K562 (cell line): ENCODE results near the gene ZMPSTE24. TPM values are rescaled to one million over a fixed set of nuclear protein-coding genes. Genes with fewer than 3 reads are reported as not detected.

Experiments
- ASH1L ChIP-seq: fragments of 450-650 bp; IDR thresholded peaks from 2 replicates; pipeline ENCODE4 v1.6.1; 2018; ENCODE audit warnings: borderline replicate concordance, mild to moderate bottlenecking, low read depth; ENCODE audit not compliant: partially characterized antibody
- CBFA2T3 ChIP-seq: fragments of 450-650 bp; IDR thresholded peaks from 2 replicates; pipeline ENCODE4 v1.6.1; 2017
- CSDE1 ChIP-seq, 2 experiments: fragments of 450-650 bp; IDR thresholded peaks; 2 replicates each; pipeline ENCODE4 v1.6.1; 2016; ENCODE audit warnings: mild to moderate bottlenecking in 1 of 2
- E2F3 ChIP-seq: fragments of 250-450 bp; sonication (Bioruptor Pico); IDR thresholded peaks from 2 replicates; pipeline ENCODE4 v1.4.0; 2020; ENCODE audit warnings: mild to moderate bottlenecking
- GTF2E2 ChIP-seq: fragments of 200-800 bp; sonication (Bioruptor generic); IDR thresholded peaks from 2 replicates; pipeline ENCODE4 v1.6.1; 2016; ENCODE audit warnings: missing genetic modification characterization, missing compliant biosample characterization
- HDAC8 ChIP-seq: fragments of 450-650 bp; IDR thresholded peaks from 2 replicates; pipeline ENCODE4 v1.6.1; 2016; ENCODE audit warnings: mild to moderate bottlenecking, missing genetic modification characterization, moderate library complexity, missing compliant biosample characterization
- JUN ChIP-seq, 2 experiments: sonication (generic) in 1 of 2; formaldehyde crosslinking in 1 of 2; IDR thresholded peaks; 2 replicates each; pipeline versions ENCODE4 v1.6.1 to v1.8.0; 2012 to 2022; ENCODE audit warnings: borderline replicate concordance in 2 of 2, mild to moderate bottlenecking in 2 of 2, improper control_type of control experiment in 1 of 2, low read depth in 1 of 2, low read length in 1 of 2, missing genetic modification reagents in 1 of 2
- NONO ChIP-seq, 2 experiments: fragments of 200-400 bp in 1 of 2; fragments of 450-650 bp in 1 of 2; formaldehyde crosslinking in 1 of 2; IDR thresholded peaks; 2 replicates each; pipeline ENCODE4 v1.6.1; 2017; ENCODE audit warnings: low read depth in 2 of 2, mild to moderate bottlenecking in 2 of 2, moderate library complexity in 2 of 2, low read length in 1 of 2
- SLC30A9 ChIP-seq: fragments of 250-450 bp; sonication (Bioruptor Pico); IDR thresholded peaks from 2 replicates; pipeline ENCODE4 v1.8.0; 2022; ENCODE audit warnings: mild to moderate bottlenecking, moderate library complexity
- SRSF1 ChIP-seq: fragments of 200-400 bp; formaldehyde crosslinking; IDR thresholded peaks from 2 replicates; pipeline ENCODE4 v1.6.1; 2017; ENCODE audit warnings: mild to moderate bottlenecking, low read depth, low read length, moderate library complexity
- TBL1XR1 ChIP-seq, 2 experiments: IDR thresholded peaks; 2 replicates each; pipeline ENCODE4 v1.6.1; 2012; ENCODE audit warnings: improper control_type of control experiment in 2 of 2, low read length in 2 of 2, mild to moderate bottlenecking in 1 of 2
- ZNF282 ChIP-seq: sonication (generic); formaldehyde crosslinking; IDR thresholded peaks from 2 replicates; pipeline ENCODE4 v1.8.1; 2023; ENCODE audit warnings: missing genetic modification reagents
- ZNF766 ChIP-seq: fragments of 200-800 bp; sonication (Bioruptor generic); conservative IDR thresholded peaks from 2 replicates; pipeline ENCODE4 v1.6.1; 2016; ENCODE audit warnings: missing genetic modification characterization, missing compliant biosample characterization
- polyA plus RNA-seq, 8 experiments: library from polyadenylated mRNA; depleted of rRNA in 4 of 8; stranded (reverse) in 5 of 8; unstranded in 3 of 8; fragments of >200 nt; fragmentation: Nextera tagmentation in 2 of 8; fragmentation: Illumina TruSeq in 1 of 8; extraction: Ambion mirVana in 2 of 8; extraction: Trizol in 1 of 8; gene quantifications; 2 replicates each; pipeline versions ENCODE4 v1.2.1 to v1.2.3, GENCODE V29; 2011 to 2014; ENCODE audit warnings: inconsistent platforms in 1 of 8, missing spikeins in 1 of 8
- total RNA-seq, 7 experiments: library from RNA; depleted of rRNA in 6 of 7; stranded (reverse); fragments of >200 nt in 6 of 7; fragmentation: Illumina TruSeq in 2 of 7; extraction: Trizol in 2 of 7; gene quantifications; 2 replicates each; pipeline versions ENCODE4 v1.2.1 to v1.2.3, GENCODE V29; 2011 to 2021; ENCODE audit warnings: low replicate concordance in 1 of 7
- TF ChIP-seq, protein P1 (sequence below): fragments of 250-450 bp; sonication (Bioruptor Pico); IDR thresholded peaks from 2 replicates; pipeline ENCODE4 v1.5.0; 2022; ENCODE audit warnings: mild to moderate bottlenecking
- TF ChIP-seq, protein P2 (sequence below): sonication (generic); formaldehyde crosslinking; IDR thresholded peaks from 2 replicates; pipeline ENCODE4 v1.8.1; 2023; ENCODE audit warnings: mild to moderate bottlenecking, missing genetic modification reagents
- TF ChIP-seq, protein P3 (sequence below): fragments of 250-450 bp; sonication (Bioruptor Pico); IDR thresholded peaks from 2 replicates; pipeline ENCODE4 v1.9.0; 2021; ENCODE audit warnings: mild to moderate bottlenecking
- TF ChIP-seq, protein P4 (sequence below): IDR thresholded peaks from 2 replicates; pipeline ENCODE4 v1.6.1; 2016; ENCODE audit warnings: missing genetic modification characterization, missing compliant biosample characterization
- TF ChIP-seq, protein P5 (sequence below): sonication (generic); formaldehyde crosslinking; IDR thresholded peaks from 2 replicates; pipeline ENCODE4 v1.9.0; 2022; ENCODE audit warnings: mild to moderate bottlenecking, missing genetic modification reagents
- TF ChIP-seq, protein P6 (sequence below), 2 experiments: IDR thresholded peaks; 2 replicates each; pipeline ENCODE4 v1.6.1; 2011; ENCODE audit warnings: borderline replicate concordance in 1 of 2, control low read depth in 1 of 2, low read depth in 1 of 2, low read length in 1 of 2, mild to moderate bottlenecking in 1 of 2, mixed read lengths in 1 of 2, moderate library complexity in 1 of 2; ENCODE audit not compliant: insufficient read depth in 1 of 2, insufficient read length in 1 of 2, poor library complexity in 1 of 2, severe bottlenecking in 1 of 2; ENCODE audit errors: extremely low read depth in 1 of 2

Gene ZMPSTE24
- total and polyA plus RNA-seq, 9 of the 15 experiments (the other 6 are each of a cell fraction or from before 2014, with no cell fraction given) = 30.7 to 75.9 (median 64.3) TPM

DNA sequence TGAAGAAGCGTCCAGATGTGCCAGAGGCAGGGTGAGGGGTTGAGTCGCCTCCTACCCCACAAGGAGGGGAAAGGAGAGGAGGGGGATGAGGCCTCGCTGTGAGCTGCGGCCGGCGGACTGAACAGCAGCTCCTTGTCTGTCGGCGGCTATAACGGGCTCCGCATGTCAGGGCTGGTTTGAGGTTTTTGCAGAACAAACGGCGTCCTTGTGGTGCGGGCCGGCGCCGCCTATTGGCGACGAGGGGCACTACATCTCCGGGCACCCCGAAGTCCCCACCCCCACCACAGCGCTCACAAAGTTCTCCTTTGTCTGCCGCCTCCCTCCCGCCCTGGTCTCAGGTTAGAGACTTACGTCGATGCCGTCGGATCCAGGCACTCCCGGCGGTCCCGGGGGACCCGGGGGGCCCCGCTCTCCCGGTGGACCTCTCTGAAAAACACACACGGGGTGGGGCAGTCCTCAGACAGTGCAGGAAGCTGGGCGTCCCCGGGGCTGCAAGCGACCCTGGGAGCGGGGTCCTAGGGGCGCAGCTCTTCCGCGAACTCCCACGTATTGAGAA is 57.3 kb downstream of the ZMPSTE24 start (continued):
- TF ChIP-seq, protein P1, sequence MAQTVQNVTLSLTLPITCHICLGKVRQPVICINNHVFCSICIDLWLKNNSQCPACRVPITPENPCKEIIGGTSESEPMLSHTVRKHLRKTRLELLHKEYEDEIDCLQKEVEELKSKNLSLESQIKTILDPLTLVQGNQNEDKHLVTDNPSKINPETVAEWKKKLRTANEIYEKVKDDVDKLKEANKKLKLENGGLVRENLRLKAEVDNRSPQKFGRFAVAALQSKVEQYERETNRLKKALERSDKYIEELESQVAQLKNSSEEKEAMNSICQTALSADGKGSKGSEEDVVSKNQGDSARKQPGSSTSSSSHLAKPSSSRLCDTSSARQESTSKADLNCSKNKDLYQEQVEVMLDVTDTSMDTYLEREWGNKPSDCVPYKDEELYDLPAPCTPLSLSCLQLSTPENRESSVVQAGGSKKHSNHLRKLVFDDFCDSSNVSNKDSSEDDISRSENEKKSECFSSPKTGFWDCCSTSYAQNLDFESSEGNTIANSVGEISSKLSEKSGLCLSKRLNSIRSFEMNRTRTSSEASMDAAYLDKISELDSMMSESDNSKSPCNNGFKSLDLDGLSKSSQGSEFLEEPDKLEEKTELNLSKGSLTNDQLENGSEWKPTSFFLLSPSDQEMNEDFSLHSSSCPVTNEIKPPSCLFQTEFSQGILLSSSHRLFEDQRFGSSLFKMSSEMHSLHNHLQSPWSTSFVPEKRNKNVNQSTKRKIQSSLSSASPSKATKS (CRISPR knock-in tag) = no peak
- TF ChIP-seq NONO (IDR thresholded peaks at IDR 0.05; ENCODE audit: low read depth in 2 of 2, low read length in 1 of 2) (0 out of 4 replicates have a peak, but pooled peaks of 1 of the 2 experiments have one; percentile 67), CSDE1 (IDR thresholded peaks at IDR 0.05) (no peak), TBL1XR1 (IDR thresholded peaks at IDR 0.05; ENCODE audit: low read length in 2 of 2) (no peak), CBFA2T3 (no peak), SRSF1 (no peak), E2F3 (CRISPR knock-in tag) (no peak), ASH1L (no peak), JUN (IDR thresholded peaks at IDR 0.05; ENCODE audit: borderline replicate concordance, low read depth, low read length) (no peak), JUN (CRISPR knock-in tag; IDR thresholded peaks at IDR 0.05; ENCODE audit: borderline replicate concordance) (no peak), ZNF282 (no peak), SLC30A9 (no peak), ZNF766 (no peak), HDAC8 (tag) (no peak), GTF2E2 (no peak)
- TF ChIP-seq, protein P2, sequence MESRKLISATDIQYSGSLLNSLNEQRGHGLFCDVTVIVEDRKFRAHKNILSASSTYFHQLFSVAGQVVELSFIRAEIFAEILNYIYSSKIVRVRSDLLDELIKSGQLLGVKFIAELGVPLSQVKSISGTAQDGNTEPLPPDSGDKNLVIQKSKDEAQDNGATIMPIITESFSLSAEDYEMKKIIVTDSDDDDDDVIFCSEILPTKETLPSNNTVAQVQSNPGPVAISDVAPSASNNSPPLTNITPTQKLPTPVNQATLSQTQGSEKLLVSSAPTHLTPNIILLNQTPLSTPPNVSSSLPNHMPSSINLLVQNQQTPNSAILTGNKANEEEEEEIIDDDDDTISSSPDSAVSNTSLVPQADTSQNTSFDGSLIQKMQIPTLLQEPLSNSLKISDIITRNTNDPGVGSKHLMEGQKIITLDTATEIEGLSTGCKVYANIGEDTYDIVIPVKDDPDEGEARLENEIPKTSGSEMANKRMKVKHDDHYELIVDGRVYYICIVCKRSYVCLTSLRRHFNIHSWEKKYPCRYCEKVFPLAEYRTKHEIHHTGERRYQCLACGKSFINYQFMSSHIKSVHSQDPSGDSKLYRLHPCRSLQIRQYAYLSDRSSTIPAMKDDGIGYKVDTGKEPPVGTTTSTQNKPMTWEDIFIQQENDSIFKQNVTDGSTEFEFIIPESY (CRISPR knock-in tag) = peak; percentile 28; the same call in 1 of the 2 replicates
- TF ChIP-seq, protein P3, sequence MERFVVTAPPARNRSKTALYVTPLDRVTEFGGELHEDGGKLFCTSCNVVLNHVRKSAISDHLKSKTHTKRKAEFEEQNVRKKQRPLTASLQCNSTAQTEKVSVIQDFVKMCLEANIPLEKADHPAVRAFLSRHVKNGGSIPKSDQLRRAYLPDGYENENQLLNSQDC (CRISPR knock-in tag) = no peak
- TF ChIP-seq, protein P4, sequence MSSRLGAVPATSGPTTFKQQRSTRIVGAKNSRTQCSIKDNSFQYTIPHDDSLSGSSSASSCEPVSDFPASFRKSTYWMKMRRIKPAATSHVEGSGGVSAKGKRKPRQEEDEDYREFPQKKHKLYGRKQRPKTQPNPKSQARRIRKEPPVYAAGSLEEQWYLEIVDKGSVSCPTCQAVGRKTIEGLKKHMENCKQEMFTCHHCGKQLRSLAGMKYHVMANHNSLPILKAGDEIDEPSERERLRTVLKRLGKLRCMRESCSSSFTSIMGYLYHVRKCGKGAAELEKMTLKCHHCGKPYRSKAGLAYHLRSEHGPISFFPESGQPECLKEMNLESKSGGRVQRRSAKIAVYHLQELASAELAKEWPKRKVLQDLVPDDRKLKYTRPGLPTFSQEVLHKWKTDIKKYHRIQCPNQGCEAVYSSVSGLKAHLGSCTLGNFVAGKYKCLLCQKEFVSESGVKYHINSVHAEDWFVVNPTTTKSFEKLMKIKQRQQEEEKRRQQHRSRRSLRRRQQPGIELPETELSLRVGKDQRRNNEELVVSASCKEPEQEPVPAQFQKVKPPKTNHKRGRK = no peak
- TF ChIP-seq, protein P5, sequence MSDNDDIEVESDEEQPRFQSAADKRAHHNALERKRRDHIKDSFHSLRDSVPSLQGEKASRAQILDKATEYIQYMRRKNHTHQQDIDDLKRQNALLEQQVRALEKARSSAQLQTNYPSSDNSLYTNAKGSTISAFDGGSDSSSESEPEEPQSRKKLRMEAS (CRISPR knock-in tag) = peak; percentile 86
- TF ChIP-seq, protein P6, sequence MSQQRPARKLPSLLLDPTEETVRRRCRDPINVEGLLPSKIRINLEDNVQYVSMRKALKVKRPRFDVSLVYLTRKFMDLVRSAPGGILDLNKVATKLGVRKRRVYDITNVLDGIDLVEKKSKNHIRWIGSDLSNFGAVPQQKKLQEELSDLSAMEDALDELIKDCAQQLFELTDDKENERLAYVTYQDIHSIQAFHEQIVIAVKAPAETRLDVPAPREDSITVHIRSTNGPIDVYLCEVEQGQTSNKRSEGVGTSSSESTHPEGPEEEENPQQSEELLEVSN (IDR thresholded peaks at IDR 0.05; ENCODE audit: borderline replicate concordance in 1 of 2, extremely low read depth in 1 of 2, insufficient read depth in 1 of 2, insufficient read length in 1 of 2, low read depth in 1 of 2, low read length in 1 of 2, poor library complexity in 1 of 2, severe bottlenecking in 1 of 2) = peak; percentile 85 to 93
